HT1080 (cell line): ENCODE data around the gene SOWAHB. TPM values are rescaled to one million over a fixed set of nuclear protein-coding genes. Genes with fewer than 3 reads are reported as not detected.

Source experiments
- DNase-seq: peaks from one replicate; pipeline ENCODE4 v3.0.0-alpha.2; 2015; ENCODE audit warnings: low read depth
- polyA plus RNA-seq, 2 experiments: library from polyadenylated mRNA; depleted of rRNA; stranded (reverse); fragments of >200 nt; gene quantifications; 2 replicates each; pipeline ENCODE4 v1.2.3, GENCODE V29; 2015
- total RNA-seq: library from RNA; depleted of rRNA; stranded (reverse); fragments of >200 nt; shearing (Covaris generic); gene quantifications from 2 replicates; pipeline ENCODE4 v1.2.3, GENCODE V29; 2014; rRNA removed

The SOWAHB gene, protein sequence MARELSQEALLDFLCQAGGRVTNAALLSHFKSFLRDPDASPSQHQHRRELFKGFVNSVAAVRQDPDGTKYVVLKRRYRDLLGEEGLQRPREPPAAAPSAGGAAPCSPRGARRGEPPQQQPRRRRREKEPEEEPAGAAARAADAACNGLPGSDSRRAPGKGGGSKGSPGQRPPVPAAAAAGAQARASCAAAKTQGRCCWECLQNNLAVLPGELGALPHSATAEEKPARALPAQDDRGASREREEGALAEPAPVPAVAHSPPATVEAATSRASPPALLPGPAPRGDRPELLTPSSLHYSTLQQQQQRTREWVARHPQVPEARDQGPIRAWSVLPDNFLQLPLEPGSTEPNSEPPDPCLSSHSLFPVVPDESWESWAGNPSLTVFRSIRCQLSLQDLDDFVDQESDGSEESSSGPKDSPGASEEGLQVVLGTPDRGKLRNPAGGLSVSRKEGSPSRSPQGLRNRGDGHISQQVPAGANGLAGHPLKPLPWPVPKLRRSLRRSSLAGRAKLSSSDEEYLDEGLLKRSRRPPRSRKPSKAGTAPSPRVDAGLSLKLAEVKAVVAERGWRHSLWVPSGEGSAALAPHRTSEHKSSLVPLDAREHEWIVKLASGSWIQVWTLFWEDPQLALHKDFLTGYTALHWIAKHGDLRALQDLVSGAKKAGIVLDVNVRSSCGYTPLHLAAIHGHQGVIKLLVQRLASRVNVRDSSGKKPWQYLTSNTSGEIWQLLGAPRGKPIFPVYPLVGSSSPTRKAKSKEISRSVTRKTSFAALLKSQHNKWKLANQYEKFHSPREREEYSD
- 0.03 TPM in 1 of 2 replicates, not detected in the other for total RNA-seq
- not detected in 2 replicates for polyA plus RNA-seq (2015; cell fraction: cytosol; rRNA removed)
- polyA plus RNA-seq (2015; cell fraction: nucleus; rRNA removed): not detected in 2 replicates

DNA sequence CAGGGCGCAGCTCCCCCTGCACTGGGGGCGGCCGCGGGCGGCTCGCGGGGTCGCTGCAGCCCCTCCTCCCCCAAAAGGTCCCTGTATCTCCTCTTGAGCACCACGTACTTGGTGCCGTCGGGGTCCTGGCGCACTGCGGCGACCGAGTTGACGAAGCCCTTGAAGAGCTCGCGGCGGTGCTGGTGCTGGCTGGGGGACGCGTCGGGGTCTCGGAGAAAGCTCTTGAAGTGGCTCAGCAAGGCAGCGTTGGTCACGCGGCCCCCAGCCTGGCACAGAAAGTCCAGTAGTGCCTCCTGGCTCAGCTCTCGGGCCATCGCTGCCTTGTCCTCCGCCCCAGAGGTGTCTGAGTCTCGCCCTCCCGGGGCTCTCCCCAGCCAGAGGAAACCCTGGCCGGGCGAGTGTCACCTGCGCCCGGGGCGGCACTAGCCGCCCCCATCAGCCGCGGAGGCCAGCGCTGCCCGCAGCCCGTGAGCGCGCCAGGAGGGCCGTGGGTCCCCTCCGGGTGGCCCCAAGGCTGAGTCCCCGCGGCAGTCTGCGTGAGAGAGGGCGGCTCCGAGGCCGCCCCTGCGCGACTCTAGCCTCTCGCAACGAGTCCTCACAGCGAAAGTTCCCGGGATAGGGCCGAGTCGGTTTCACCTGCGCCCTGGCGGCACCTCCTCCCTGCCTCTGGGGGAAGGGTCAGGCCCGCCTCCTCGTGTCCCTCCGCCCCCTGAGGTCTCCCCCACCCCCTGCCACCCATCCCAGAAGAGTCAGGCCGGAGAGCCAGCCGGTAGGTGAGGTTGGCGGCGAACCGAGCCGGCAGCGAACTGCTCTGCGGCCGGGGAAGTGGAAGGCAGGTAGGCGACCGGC, at the start of gene SOWAHB:
Gene SOWAHB (minus strand): TSS at position 609 of the 849 bp plus-strand sequence. CDS start 295 bp downstream, at position 314.
- no peak for DNase-seq

GRCh38 chr4:76947369-76947768, 49.4 kb upstream of the SOWAHB start:
- DNase-seq: no peak

GRCh38 chr4:76943790-76944189, 45.8 kb upstream of the SOWAHB start:
- peak; percentile 12 for DNase-seq

DNA sequence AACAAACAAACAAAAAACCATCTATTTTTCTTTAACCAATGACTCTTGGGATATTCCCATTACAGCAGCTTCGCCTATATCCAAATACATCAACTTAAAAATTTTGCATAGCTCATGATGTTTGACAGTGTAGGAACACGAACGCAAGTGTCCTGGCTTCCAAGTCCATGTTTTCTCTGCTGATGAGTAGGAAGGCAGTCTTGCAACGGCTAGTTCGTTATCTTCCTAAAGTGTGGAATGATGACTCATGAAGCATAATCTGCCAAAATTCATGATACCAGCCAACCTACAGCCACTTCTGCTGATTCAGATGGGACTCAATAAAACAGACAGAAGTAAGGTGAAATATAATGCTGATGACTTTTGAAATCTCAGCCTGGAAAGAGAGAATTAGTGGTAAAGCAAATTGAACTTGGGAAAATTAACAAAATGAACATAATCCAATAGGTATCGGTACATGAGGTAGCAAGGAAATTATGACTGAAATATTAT, 45.2 kb upstream of the SOWAHB start:
- DNase-seq: peak; percentile 69

DNA sequence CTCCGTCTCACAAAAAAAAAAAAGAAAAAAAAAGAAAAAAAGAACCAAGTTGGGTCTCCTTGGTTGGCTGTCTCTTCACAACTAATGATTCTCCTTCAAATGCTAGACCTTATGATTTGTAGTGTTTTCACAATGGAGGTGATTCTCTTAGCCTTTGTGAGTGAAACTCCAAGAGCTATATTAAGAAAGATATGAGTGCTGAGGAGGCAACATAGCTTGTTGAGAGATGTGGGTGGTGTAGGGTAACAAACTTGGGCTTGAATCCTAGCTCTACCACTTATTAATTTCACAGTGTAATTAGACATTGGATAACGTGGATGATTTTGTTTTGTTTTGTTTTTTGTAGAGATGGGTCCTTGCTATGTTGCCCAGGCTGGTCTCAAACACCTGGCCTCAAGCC, 41.2 kb upstream of the SOWAHB start:
- DNase-seq: no peak

DNA sequence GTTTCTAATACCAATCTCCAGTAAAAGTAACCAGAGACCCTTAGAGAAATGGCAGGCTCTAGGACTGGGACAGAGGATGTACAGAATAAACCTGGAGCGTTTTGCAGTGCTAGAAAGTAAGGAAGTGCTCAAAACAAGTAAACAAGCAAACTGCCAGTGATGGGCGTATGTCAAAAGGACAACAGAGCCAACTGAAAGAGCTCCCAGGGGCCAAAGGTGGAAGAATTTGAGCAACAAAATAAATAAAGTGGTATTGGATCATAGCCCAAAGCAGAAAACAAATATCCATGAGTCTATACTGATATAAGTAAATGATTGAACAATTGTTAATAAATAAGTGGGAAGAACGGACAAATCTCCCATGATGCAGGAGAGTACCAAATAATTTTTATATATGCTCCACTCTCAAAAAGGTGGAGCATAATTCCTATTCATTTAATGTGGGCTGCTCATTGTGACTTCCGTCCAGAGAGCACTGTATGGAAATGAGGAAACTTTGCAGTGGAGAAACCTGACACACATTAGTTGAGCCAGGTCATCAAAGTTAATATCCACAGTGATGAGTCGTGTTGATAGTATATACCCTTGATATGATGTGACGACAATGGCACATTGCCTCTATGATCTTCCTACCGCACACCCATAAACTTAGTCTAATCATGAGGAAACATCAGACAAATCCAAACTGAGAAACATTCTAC, 33.8 kb upstream of the SOWAHB start:
- DNase-seq: no peak

GRCh38 chr4:76931087-76931486, 33.1 kb upstream of the SOWAHB start:
- DNase-seq: peak; percentile 64

GRCh38 chr4:76930685-76931084, 32.7 kb upstream of the SOWAHB start:
- DNase-seq: no peak

- no peak for DNase-seq
These were observed 28.9 kb upstream of the SOWAHB start for GRCh38 chr4:76926841-76927240.

GRCh38 chr4:76923619-76924357, 25.8 kb upstream of the SOWAHB start:
- peak; percentile 56 for DNase-seq

- DNase-seq: no peak
These were observed 22.8 kb upstream of the SOWAHB start for GRCh38 chr4:76920715-76921114.

GRCh38 chr4:76909711-76910110, 11.8 kb upstream of the SOWAHB start:
- DNase-seq: no peak

DNA sequence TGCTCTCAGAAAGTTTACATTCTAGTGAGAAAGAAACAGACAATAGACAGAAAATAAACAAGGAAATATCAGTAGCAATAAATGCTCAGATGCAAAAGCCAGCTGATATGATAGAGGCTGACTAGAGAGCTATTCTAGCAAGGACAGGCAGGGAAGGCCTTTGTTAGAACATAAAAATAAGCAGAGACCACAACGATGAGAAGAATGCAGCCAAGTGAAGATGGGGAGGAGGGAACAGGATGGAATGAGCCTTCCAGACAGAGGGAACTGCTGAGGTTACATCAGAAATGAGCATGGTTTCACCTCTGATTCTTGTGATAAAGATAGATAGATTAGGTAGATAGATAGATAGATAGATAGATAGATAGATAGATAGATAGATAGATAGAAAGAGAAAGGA, 7.6 kb upstream of the SOWAHB start:
- no peak for DNase-seq

DNA sequence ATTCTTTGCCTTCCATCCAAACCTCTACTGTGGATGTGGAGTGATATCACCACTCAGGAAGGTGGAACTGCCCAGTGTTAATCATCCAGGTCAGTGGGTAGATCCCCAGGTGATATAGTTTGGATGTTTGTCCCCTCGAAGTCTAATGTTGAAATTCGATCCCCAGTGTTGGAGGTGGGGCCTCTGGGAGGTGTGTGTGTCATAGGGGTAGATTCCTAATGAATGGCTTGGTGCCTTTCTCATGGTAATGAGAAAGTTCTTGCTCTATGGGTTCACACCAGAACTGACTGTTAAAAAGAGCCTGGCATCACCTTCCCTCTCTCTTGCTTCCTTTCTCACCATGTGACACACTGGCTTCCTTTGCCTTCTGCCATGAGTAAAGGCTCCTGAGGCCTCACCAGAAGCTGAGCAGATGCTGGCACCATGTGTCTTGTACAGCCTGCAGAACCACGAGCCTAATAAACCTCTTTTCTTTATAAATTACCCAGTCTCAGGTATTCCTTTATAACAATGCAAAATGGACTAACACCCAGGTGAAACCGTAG, 6.8 kb upstream of the SOWAHB start:
- no peak for DNase-seq

DNA sequence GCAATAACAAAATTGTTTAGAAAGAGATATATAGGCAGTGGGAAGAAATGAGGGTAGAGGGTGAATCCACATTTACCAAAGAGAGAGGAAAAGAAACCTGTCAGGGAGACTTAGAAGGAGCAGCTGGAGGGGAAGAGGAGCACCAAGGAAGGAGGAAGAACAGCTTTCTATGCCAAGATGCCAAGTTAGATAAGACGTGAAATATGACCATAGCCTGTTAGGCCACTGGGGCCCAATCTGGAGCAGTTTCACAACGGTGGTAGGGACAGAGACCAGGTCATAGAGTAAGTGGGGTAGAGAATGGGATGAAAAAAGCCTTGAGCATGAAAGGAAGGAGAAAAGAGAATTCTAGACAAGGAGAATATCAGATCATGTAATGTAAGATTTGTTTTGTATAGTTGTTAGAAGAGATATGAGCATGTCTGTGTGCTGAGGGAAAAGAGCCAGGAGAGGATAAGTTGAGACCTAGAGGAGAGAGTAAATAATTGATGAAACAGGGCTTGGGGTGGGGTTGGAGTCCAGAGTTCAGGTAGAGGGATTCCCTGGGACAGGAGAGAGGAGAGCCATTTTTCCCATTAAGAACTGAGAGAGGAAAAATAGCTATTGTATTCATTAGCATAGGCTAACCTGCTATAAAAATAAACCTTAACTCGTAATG, 4.4 kb upstream of the SOWAHB start:
- DNase-seq: no peak

DNA sequence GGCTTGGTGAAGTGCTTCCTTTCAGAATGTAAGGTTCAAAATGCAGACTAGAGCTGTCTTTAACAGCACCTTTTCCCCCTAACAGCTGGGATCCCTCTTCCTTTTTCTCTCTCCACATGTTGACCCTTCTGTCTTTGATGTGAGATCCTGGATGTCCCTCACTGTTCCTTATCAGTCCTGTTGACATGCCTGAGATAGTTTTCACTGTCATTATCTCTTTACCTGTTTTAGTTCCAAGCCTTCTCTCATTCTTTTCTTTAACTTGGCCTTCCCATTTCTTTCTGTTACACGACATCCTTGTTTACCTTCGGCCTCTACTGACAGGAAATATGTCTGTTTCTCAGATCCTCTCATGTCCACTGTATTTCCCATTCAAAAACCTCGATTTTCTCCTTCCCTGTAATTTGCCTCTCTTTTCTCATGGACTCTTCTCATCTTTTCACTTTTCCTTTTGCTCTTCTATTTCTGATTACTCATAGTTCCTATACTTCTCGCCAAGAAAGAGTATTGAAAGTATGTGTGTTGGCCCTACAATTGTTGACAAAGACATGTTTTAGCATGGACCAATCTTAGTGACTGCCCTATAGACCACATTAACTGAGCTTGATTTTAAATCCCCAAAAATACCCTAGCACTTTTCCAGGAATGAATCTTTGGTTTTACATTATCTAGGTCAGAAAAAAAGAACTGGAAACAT, 1.2 kb upstream of the SOWAHB start:
- no peak for DNase-seq

- DNase-seq: no peak
These were observed 395 bp upstream of the SOWAHB start for GRCh38 chr4:76898385-76898692.
